ENCODE data around the gene PRPF19.

GRCh38 chr11:60860943-60861342, 45.4 kb downstream of the PRPF19 start:
- TF ChIP-seq CTCF (IDR thresholded peaks at IDR 0.05; ENCODE audit: insufficient read depth, low read length, poor library complexity, severe bottlenecking) (no peak), EZH2phosphoT487 (conservative IDR thresholded peaks at IDR 0.05; ENCODE audit: low read length) (no peak)

Measured in SU-DHL-6 (cell line).